Measurements from ENCODE around the gene NF2.
A peak's percentile ranks its signal among the peaks of the same experiment; 100 is the strongest.

Gene NF2

DNA sequence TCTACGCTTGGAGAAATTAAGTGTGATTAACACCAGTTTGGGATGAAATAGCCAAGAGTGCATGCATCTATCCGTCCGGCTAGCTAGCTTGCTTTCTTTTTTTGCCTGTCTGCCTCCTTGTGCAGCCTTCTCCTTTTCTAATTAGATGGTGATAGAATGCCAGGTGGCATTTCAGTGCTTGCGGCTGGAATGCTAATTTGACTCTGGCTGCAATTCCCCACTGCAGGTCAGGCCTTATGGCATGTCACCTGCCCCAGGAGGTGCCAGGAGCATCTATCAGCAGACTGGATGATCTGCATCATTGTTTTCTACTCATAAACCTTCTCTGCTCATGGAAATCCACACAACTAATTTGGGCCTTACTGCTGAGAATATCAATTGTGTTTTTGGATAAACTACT, 65.2 kb downstream of the NF2 start:
- DNase-seq (ENCODE audit: low read depth): no peak

DNA sequence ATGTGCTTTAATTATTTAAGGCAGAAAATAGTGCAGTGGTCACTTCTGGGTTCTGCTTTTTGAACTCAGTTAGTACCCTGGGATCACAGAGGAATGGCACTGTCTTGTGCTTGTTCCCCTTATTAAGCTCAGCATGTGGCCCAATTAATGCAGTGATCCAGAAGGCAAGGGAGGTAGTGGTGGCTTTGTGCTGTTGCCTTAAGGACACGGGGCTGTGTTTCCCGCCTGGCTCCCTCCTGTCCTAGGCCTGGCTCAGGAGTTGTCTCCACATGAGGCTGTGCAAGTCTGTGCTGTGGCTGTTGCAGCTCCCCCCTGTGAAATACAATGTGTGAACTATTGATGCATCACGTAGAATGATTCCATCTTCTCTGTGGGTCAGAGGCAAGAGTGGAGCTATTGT, 67.2 kb downstream of the NF2 start:
- DNase-seq (ENCODE audit: low read depth): no peak

GRCh38 chr22:29673361-29674066, 70.1 kb downstream of the NF2 start:
- no peak for DNase-seq (ENCODE audit: low read depth)

- no peak for DNase-seq (ENCODE audit: low read depth)
Observed at GRCh38 chr22:29674121-29674520, 70.7 kb downstream of the NF2 start.

GRCh38 chr22:29679316-29679715, 75.9 kb downstream of the NF2 start:
- DNase-seq (ENCODE audit: low read depth): no peak

- no peak for DNase-seq (ENCODE audit: low read depth)
Observed at GRCh38 chr22:29683536-29683935, 80.1 kb downstream of the NF2 start.

GRCh38 chr22:29684244-29684643, 80.8 kb downstream of the NF2 start:
- DNase-seq (ENCODE audit: low read depth): no peak

DNA sequence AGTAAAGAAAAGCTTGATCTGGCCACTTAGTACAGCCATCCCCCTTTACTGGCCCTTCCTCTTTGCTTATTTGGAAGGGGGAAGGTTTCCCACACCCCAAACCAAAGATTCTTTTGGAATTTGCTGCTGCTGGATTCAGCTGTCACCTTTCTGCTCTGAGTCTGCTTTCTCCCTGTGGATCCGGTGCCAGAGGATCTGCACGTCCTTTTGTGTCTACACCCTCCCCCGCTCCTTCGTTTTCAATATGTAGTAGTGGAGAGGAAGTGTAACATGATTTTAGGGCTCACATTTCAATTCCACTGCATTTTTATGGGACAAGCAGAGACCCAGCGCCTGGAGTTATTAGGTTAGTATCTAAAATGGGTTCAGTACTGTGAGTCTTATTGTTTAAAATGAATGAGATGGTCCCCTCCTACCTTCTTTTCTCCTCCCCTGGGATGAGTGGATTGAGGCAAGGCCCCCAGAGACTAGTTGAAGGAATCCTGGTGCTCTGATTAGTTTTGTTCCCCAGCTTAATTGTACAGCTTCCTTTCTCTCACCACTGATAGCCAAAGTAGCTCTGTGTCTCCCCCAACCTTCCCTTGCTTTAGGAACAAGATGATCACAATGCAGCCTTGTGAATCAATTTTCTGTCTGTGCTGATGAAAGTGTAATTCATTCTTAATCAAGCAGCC, 85.9 kb downstream of the NF2 start:
- no peak for DNase-seq (ENCODE audit: low read depth)

DNA sequence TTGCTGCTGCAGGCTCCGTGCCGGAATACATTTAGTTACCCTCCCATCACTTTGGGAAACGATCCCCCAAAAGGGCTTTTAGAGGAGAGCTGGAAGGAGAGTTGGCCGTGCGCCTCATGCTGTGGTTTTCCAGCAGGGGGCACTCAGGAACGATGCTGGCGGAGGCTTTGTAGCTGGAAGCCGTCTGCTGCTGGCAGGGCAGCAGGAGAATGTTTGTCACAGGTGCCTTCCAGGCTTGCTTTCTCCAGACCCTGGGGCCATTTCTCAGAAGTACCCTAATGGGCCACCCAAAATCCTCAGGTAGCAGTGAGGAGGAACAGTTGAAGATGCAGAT, 86.4 kb downstream of the NF2 start:
- peak; percentile 41 for DNase-seq (ENCODE audit: low read depth)

- no peak for DNase-seq (ENCODE audit: low read depth)
Observed at GRCh38 chr22:29690476-29690875, 87.0 kb downstream of the NF2 start.

DNA sequence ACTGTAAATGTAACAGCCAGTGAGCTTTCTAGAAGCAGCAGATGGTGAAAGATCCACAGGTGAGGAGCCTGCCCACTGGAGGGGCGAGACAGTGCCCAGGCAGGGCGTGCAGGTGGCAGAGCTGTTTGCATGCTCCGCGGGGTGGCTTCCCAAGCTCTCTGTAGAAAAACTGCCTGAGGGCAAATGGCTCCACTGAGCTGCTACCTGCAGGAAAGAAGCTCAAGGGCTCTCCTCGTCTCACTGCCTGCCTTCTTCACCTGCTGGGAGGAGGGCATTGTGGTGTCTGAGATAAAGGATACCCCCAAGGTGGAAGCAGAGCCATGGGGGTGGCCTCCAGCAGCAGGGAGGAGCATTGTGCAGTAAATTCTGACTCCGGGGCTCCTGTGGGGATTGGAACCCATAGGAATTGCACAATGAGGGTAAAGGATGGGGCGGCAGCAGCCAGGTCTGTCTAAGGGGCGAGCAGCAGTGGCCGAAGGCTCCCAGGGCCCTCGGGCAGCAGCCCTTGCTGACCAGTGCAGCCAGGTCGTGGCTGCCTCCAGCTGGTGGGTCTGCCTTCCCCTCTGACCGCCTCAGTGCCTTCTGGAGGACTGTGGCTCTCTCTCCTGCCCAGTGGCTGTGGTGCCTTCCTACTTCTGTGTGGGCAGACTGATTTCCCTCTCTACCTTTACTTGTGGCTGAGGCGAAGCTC, 88.3 kb downstream of the NF2 start:
- DNase-seq (ENCODE audit: low read depth): no peak

DNA sequence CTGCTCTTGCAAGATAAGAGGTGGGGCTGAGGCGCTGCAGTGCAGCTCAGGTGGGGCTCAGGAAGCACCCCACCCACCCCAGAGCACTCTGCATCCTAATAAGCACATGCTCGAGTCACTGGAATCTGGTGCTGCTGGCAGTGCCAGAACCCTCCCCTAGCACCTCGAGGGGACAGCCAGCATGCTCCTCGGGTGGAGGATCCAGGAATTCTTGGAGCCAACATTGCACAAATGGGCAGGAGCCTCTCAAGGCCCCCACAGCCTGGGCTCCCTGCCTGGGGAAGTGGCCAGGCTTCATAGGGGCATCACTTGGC, 88.9 kb downstream of the NF2 start:
- no peak for DNase-seq (ENCODE audit: low read depth)

DNA sequence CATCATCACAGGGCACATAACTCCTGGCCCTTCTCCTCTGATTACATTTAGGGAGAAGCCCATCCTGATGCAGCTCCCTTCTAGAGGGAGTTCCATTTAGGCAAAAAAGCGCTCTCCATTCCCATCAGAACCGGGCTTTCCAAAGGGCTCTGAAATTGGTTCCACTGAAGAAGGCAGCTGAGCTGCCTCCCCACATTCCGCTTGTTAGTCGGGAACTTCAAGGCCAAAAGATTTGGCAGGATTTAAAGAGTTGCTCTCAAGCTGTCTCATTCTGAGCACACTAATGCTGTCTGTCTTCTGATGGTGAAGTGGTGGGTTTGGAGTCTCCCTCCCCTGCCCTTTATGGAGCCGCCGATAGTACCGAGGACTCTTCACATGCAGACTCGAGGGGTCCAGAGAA, 89.7 kb downstream of the NF2 start:
- DNase-seq (ENCODE audit: low read depth): no peak

DNA sequence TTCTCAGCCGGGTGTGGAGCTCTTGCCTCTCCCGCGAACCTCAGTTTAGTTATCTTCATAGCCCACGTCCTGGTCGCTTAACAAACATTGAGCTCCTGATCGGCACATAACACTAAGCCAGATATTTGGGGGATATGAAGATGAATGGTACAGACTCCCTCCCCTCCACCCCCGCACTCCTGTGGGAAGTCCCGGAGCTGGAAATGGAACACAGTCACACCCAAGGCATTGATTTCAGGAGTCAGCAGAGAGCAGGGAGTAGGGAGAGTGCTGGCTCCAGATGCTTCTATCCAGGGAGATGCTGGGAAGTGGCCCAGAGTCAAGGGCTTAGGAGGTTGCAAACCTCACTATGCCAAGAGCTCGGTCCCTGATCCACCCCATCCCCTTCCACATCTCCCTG, 90.2 kb downstream of the NF2 start:
- DNase-seq (ENCODE audit: low read depth): no peak

- DNase-seq (ENCODE audit: low read depth): no peak
Observed at GRCh38 chr22:29695129-29695926, 91.9 kb downstream of the NF2 start.

- no peak for DNase-seq (ENCODE audit: low read depth)
Observed at GRCh38 chr22:29697853-29698598, 94.6 kb downstream of the NF2 start.

DNA sequence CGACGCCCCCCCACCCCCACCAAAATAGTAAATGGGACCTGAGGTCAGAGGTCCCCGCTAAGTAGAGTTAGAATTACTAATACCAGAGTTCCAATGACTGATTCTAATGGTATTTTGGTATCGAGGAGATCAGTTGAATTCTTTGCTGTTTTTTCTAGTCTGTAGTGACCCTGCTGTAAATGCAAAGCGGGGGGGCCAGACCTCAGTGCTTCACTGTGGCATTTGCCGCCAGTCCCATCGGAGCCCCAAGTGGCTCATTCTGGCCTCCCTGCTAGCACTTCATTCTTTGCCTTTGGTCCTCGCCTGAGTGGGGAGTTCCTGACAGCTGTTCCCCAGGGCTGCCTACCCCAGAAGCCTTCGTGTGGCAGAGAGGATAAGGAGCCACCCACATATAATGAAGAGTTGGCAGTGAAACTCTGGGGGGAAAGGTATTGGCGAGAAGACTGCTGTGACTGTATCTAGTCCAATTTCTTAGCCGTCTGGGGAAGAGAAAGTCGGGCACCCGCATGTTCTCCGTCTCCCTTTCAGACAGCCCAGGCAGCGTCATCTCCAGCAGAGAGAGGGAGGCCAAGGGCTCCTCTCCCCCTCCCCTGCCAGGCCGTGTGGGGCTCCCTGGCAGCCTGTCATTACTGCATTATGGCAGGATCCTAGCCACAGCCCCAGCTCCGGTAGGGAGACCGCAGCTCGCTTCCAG, 96.9 kb downstream of the NF2 start:
- DNase-seq (ENCODE audit: low read depth): no peak

- no peak for DNase-seq (ENCODE audit: low read depth)
Observed at GRCh38 chr22:29700900-29701154, 97.4 kb downstream of the NF2 start.

DNA sequence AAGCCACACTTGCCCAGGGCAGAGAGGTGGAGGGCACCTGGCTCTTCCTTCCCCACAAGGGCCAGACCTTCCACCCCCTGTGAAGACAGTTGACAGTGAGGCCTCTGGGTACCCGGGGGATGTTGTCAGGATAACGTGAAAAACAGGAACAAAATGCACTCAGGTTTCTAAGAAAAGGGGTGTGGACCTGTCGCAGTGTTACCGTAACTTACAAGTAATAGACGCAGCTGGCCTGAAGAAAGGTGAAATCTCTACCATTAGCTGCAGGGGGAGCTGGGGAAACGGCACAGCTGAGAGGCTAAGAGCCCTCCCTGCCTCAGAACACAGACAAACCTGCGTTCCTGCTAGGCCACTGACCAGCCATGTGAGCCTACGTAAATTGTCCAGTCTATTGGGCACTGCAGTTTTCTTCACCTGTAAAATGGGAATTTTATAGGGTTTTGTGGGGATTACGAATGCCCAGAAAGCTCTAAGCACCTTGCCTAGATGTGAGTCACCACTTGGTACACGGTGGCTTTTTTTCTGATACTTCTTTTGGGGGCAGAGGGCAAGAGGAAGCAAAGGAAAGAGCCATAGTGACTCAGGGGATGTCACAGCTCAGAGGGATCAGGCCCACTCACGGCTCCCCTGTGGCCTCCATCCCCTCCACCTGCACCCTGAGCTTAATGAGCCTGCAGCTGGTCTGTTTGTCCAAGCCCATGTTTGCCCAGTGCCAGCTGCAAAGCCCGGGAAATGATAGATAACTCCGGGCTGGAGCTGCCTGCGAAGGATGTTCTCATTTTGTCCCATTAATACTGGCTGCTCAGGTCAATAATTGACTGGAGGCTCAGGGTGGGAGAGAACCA, 97.9 kb downstream of the NF2 start:
- DNase-seq (ENCODE audit: low read depth): no peak

- DNase-seq (ENCODE audit: low read depth): no peak
Observed at GRCh38 chr22:29702000-29702930, 98.8 kb downstream of the NF2 start.

All from activated T-cell treated with anti-CD3 and anti-CD28 coated beads for 24 hours (primary cell).